SIG-M5 treated with dmso at 0.1 percent for 504 hours (cell line): ENCODE data around the gene TMEM51.

ENCODE experiments used
- DNase-seq: peaks from one replicate; lab custom pipeline; 2025; ENCODE audit not compliant: unreplicated experiment; lab: John Stamatoyannopoulos, UW

Gene TMEM51

GRCh38 chr1:15262706-15263105 lies 109.2 kb downstream of the TMEM51 start:
- DNase-seq, result no peak

- no peak for DNase-seq
These were observed 111.2 kb downstream of the TMEM51 start for GRCh38 chr1:15264769-15265168.
